GM19455 (cell line): ENCODE data around the gene ZEB1.
A peak's percentile ranks its signal among the peaks of the same experiment; 100 is the strongest.
"Not testable (repeated sequence)": the region's sequence is repeated elsewhere in the genome, so short reads cannot be mapped to it uniquely, and the experiment has no call there.

Experiments
- ATAC-seq: cut with Tn5 transposase; IDR thresholded peaks from one replicate; pipeline ENCODE4 v1.9.1; 2021; ENCODE audit not compliant: unreplicated experiment

Gene ZEB1

GRCh38 chr10:31317652-31318381, 1.2 kb upstream of the ZEB1 start:
- no peak for ATAC-seq

- ATAC-seq, result peak; percentile 68
Measured at GRCh38 chr10:31318382-31318853, 598 bp upstream of the ZEB1 start.

- ATAC-seq, result peak; percentile 27
Measured at GRCh38 chr10:31319602-31320549, 860 bp downstream of the ZEB1 start.

- no peak for ATAC-seq
Measured at GRCh38 chr10:31320550-31321211, 1.7 kb downstream of the ZEB1 start.

GRCh38 chr10:31321396-31321941, 2.5 kb downstream of the ZEB1 start:
- no peak for ATAC-seq

GRCh38 chr10:31322647-31323046, 3.6 kb downstream of the ZEB1 start:
- no peak for ATAC-seq

- ATAC-seq, result no peak
Measured at GRCh38 chr10:31340343-31340742, 21.3 kb downstream of the ZEB1 start.

- ATAC-seq, result no peak
Measured at GRCh38 chr10:31341552-31341951, 22.5 kb downstream of the ZEB1 start.

GRCh38 chr10:31343009-31343408, 24.0 kb downstream of the ZEB1 start:
- ATAC-seq, result no peak

- no peak for ATAC-seq
Measured at GRCh38 chr10:31343551-31343950, 24.5 kb downstream of the ZEB1 start.

GRCh38 chr10:31345886-31346285, 26.9 kb downstream of the ZEB1 start:
- no peak for ATAC-seq

GRCh38 chr10:31346953-31347352, 27.9 kb downstream of the ZEB1 start:
- no peak for ATAC-seq

GRCh38 chr10:31347705-31348104, 28.7 kb downstream of the ZEB1 start:
- no peak for ATAC-seq

- no peak for ATAC-seq
Measured at GRCh38 chr10:31350891-31351290, 31.9 kb downstream of the ZEB1 start.

GRCh38 chr10:31352436-31353226, 33.6 kb downstream of the ZEB1 start:
- no peak for ATAC-seq

GRCh38 chr10:31353574-31353973, 34.6 kb downstream of the ZEB1 start:
- ATAC-seq, result peak; percentile 92

GRCh38 chr10:31358688-31359330, 39.8 kb downstream of the ZEB1 start:
- no peak for ATAC-seq

- no peak for ATAC-seq
Measured at GRCh38 chr10:31359979-31360378, 41.0 kb downstream of the ZEB1 start.

- not testable (repeated sequence) for ATAC-seq
Measured at GRCh38 chr10:31361475-31361874, 42.5 kb downstream of the ZEB1 start.
